ENCODE results near the gene TDO2. TPM values are rescaled to one million over a fixed set of nuclear protein-coding genes. Genes with fewer than 3 reads are reported as not detected.
"Not testable (repeated sequence)": the region's sequence is repeated elsewhere in the genome, so short reads cannot be mapped to it uniquely, and the experiment has no call there.

Gene TDO2
- total RNA-seq, 1 donor, result 1.5 TPM

GRCh38 chr4:155914782-155915181 lies 11.3 kb downstream of the TDO2 start:
- no peak overlapping the region for H3K4me3 ChIP-seq (ENCODE audit: low read depth, low read length)
- no peak for DNase-seq (ENCODE audit: low read depth)
- TF ChIP-seq, protein P1, sequence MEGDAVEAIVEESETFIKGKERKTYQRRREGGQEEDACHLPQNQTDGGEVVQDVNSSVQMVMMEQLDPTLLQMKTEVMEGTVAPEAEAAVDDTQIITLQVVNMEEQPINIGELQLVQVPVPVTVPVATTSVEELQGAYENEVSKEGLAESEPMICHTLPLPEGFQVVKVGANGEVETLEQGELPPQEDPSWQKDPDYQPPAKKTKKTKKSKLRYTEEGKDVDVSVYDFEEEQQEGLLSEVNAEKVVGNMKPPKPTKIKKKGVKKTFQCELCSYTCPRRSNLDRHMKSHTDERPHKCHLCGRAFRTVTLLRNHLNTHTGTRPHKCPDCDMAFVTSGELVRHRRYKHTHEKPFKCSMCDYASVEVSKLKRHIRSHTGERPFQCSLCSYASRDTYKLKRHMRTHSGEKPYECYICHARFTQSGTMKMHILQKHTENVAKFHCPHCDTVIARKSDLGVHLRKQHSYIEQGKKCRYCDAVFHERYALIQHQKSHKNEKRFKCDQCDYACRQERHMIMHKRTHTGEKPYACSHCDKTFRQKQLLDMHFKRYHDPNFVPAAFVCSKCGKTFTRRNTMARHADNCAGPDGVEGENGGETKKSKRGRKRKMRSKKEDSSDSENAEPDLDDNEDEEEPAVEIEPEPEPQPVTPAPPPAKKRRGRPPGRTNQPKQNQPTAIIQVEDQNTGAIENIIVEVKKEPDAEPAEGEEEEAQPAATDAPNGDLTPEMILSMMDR (IDR thresholded peaks at IDR 0.05; ENCODE audit: insufficient read depth, low read length), result no peak

DNA sequence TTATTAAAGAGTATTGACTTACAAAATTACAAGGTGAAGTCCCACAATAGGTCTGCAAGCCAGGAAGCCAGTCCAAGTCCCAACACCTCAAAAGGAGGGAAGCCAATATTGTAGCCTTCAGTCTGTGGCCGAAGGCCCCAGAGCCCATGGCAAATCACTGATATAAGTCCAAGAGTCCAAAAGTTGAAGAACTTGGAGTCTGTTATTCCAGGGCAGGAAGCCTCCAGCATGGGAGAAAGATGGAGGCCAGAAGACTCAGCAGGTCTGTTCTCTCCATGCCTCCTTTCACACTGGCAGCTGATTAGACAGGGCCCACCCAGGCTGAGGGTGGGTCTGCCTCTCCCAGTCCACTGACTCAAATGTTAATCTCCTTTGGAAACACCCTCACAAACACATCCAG lies 18.1 kb downstream of the TDO2 start:
- no peak overlapping the region for H3K4me3 ChIP-seq (ENCODE audit: low read depth, low read length)
- no peak for DNase-seq (ENCODE audit: low read depth)
- TF ChIP-seq, protein P1 (IDR thresholded peaks at IDR 0.05; ENCODE audit: insufficient read depth, low read length), result no peak

DNA sequence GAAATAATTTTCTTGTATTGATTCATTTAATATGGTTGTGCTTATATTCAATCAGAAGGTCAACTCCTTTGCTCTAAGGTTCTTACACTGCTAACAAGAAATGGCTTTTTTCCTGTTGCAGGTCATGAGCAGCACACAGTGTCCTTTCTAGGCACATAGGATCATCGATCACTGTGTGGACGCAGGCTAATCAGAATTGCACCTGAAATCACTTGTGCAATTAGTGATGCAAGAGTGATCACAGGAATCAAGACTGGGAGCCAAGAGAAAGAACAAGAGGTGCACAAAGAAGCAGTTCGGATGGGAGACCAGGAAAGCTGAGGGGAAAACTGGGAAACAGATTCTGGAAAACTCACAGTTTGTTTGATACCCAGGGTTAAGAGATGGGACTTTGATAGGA lies 21.1 kb downstream of the TDO2 start:
- H3K4me3 ChIP-seq (ENCODE audit: low read depth, low read length), result no peak overlapping the region
- TF ChIP-seq, protein P1 (IDR thresholded peaks at IDR 0.05; ENCODE audit: insufficient read depth, low read length), result no peak
- DNase-seq (ENCODE audit: low read depth), result no peak

DNA sequence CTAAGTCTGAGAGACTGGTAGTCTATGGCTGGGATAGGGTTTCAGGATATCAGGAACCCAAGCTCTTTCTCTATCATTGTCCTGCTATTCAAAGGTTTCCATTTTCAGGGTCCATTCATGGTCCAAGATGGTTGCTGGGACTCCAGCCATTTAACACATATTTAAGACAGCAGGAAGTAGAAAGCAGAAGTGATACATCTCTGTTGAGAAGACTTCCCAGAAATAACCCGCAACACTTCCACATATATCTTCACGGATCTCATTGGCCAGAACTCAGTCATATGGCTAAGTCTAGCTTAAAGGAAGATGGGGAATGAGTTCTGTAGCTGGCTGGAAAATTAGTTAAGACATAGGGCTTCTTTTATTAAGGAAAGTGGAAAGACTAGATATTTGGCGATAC lies 26.3 kb downstream of the TDO2 start:
- TF ChIP-seq, protein P1 (IDR thresholded peaks at IDR 0.05; ENCODE audit: insufficient read depth, low read length), result no peak
- H3K4me3 ChIP-seq (ENCODE audit: low read depth, low read length), result no peak overlapping the region
- no peak for DNase-seq (ENCODE audit: low read depth)

- TF ChIP-seq, protein P1 (IDR thresholded peaks at IDR 0.05; ENCODE audit: insufficient read depth, low read length), result no peak
- H3K4me3 ChIP-seq (ENCODE audit: low read depth, low read length), result no peak overlapping the region
Observed at GRCh38 chr4:155930330-155930729, 26.8 kb downstream of the TDO2 start.

GRCh38 chr4:155931634-155932033 lies 28.1 kb downstream of the TDO2 start:
- DNase-seq (ENCODE audit: low read depth), result no peak
- no peak overlapping the region for H3K4me3 ChIP-seq (ENCODE audit: low read depth, low read length)
- TF ChIP-seq, protein P1 (IDR thresholded peaks at IDR 0.05; ENCODE audit: insufficient read depth, low read length), result no peak

More at GRCh38 chr4:155930330-155930729, 26.8 kb downstream of the TDO2 start:
- DNase-seq (ENCODE audit: low read depth), result no peak

DNA sequence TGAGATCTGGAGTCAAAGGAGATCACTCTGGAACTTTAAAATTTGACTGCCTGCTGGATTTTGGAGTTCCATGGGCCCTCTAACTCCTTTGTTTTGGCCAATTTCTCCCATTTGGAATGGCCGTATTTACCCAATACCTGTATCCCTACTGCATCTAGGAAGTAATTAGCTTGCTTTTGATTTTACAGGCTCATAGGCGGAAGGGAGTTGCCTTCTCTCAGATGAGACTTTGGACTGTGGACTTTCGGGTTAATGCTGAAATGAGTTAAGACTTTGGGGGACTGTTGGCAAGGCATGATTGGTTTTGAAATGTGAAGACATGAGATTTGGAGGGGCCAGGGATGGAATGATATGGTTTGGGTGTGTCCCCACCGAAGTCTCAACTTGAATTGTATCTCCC lies 31.1 kb downstream of the TDO2 start:
- H3K4me3 ChIP-seq (ENCODE audit: low read depth, low read length); DNase-seq (ENCODE audit: low read depth): not testable (repeated sequence)

Measured in fibroblast of the aortic adventitia (primary cell).